Stimulated activated CD8-positive, alpha-beta memory T cell treated with anti-CD3 and anti-CD28 coated beads, Interleukin-15, amount 100 ng/mL, for 24 hours (primary cell): ENCODE results near the gene AFF3.
"Not testable (repeated sequence)": the region's sequence is repeated elsewhere in the genome, so short reads cannot be mapped to it uniquely, and the experiment has no call there.

Experiments used
- DNase-seq: peaks from one replicate; pipeline ENCODE4 v3.0.0-alpha.2; 2020; ENCODE audit warnings: low read depth

The AFF3 gene

DNA sequence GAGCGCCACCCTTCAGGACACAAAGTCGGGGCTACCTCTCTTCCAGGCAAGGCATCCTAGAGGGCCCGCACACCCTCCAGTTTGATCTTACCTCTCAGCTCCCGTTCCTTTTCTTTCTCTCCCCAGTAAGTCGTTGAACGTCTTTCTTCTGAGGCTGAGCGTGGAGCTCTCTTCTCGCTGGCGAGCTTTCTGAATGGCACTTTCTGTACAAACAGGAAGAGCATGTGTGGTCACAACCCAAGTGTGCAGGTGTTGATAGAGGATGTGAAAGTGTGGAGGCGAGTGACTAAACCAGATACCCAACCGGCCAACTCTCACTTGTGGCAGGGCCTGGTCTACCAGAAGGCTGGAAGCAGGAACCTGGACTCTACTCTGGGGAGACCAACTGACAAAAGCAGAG is at the start of gene AFF3:
Gene AFF3 (minus strand): TSS at position 198 of the 400 bp plus-strand sequence. CDS start 38,136 bp downstream, outside the sequence.
- no peak for DNase-seq

DNA sequence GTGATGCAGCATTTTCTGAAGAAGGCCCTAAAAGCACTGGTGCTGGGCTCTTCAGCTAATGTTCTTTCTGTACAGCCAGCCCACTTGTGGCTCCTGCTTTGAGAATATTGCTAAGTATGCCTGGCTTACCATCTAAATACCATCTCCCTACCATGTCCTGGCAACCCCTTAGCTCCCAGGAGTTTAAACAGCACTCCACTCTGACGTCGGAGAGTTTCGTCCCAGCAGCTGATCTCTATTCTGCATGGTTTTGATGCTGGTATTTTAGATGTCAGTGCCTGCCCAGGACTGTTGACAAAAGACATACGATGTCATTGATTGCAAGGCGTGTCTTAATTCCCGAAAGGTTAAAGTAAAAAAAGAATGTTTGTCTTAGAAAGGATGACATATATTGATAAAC is 47.0 kb upstream of the AFF3 start:
- DNase-seq = no peak

DNA sequence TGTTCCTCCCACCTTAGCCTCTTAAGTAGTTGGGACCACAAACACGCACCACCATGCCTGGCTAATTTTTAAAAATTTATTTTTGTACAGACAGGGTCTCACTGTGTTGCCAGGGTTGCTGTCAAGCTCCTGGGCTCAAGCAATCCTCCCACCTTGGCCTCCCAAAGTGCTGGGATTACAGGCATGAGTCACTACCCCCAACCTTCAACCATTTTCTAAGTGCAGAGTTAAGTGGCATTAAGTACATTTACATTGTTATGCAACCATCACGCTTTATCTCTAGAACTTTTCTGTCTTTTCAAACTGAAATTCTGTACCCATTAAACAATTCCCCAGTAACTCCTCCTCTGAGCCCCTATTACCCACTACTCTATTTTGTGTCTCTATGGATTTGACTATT is 45.9 kb upstream of the AFF3 start:
- no peak for DNase-seq

DNA sequence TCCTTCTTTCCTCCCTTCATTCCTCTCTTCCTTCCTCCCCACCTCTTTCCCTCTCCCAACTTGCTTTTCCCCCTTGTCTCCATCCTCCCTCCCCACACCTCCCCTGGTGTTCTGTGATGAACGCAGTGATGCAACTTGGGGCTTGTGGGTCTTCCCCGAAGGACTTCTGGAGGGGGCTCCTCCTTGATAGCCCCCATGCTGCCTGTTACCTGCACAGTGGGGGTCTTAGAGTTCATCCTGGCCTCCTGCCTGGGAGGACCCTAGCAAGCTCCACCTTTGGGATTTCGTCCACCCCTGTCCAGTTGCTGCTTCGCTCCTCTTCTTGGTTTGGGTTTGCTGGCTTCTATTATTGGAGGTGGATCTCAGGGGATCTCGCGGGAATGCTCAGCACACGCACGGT is 43.7 kb upstream of the AFF3 start:
- DNase-seq = no peak

GRCh38 chr2:100185516-100185915 is 43.1 kb upstream of the AFF3 start:
- DNase-seq = no peak

GRCh38 chr2:100185105-100185504 is 42.7 kb upstream of the AFF3 start:
- DNase-seq = no peak

DNA sequence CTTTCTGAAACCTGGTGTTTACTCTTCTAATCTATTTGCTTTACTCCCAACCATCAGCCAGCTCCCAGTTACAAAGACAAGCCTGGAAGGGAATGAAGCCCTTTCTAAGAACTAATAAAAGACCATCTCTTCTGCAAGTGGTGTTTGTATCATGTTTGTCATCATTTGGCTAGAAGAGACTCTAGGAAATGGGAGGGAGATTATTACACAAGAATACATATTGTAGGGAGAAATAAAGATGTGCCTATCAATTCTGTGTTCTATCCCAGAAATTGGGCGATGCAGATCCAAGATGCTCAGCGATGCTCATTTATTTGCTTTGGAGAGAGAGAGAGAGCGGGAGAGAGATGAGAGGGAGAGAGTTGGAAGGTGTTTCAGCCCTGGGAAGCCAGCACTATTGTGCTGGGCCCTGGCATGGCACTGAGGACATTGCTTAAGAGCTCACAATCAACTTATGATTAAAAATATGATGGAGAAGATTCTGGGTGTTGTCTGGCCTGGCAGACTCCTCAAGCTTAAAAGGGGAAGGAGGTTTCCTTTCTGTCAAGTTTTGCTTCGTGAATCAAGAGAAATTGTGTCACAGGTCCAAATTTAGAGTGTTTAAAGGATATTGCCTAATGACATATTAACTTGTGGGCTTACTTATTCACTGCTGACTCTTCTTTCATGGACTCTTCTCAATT is 41.8 kb upstream of the AFF3 start:
- DNase-seq = no peak

DNA sequence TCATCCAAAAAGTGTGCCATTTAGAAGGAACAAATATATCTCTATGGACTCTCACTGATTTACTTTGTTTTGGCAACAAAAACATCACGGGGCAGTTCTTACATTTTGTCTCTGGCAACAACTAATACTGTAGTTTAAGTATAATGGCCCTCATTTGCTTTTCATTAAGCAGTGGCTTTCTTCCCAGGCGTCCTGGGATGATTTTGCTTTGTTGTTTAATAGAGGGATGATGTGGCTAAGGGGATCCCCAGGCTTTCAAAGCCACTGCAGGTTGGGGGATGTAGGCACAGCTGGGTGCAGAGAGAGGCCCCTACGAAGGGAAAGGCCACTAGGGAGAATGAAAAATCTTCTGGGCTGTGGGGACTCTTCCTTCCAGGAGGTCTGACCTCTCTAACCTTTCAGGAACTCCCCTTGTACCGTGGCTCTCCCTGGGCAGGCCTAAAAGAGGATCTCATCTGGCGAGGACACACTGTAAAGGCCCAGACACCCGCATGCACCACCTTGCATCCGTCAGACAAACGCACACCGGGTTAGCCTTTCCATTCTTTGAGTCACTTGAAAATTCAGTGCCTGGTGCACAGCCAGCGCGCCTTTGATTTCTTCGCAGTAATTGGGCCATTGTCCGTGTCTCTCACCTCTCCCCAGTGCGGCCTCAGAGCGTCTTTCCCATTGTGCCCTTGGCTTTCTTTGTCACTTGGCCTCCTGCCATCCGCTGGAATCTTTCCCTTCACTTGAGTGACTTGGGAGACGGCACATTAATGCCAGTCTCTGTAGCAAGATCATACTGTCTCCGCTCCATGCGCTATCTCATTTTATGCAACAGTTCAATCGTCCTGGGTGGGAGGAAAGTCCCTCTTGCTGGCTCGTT is 40.3 kb upstream of the AFF3 start:
- DNase-seq = no peak

DNA sequence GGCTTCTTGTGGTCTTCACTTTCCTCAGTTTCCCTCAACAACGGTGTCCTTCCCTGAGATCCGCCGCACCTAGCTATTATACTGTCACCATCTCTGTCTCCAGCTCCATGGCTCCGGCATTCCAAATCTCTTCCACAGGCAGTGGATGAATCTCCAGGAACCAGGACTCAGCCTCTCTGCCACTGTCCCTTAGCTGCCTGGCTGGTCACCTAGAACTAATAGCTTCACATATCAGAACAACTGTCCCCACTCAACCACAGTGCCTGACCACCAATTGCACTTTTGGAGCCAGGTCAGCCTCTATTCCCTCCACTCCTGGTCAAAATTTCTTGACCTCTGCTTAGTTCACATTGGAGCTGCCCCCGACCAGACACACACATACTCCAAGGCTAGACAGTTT is 38.1 kb upstream of the AFF3 start:
- DNase-seq = no peak

GRCh38 chr2:100179806-100180205 is 37.4 kb upstream of the AFF3 start:
- DNase-seq = no peak

- DNase-seq = no peak
These were observed 36.5 kb upstream of the AFF3 start for GRCh38 chr2:100178864-100179263.

DNA sequence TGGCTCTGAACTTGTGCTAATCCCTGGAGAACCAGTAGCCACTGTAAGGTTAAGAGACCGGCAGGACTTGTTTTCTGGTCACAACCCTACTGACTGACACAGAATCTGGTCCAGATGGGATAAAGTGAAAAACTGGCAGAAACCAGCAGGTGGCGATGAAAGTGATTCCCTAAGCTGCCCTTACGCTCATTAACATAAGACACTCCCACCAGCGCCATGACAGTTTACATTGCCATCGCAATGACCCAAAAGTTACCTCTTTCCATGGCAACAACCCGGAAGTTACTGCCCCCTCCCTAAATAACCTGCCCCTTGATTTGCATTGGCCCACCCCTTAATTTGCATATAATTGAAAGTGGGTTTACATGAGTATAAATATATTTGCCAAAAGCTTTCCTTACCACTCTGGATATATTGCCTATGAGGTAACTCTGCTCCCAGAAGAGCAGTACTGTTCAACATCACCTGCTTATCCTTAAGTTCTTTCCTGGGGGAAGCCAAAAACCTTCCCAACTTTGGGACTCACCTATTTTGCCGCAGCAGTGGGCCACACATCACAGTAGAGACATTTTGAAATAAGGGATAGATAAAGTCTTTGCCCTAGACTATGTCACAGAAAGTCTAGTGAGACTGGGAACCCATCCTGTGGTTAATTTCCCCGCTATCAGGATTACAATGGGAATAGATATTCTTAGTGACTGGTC is 35.8 kb upstream of the AFF3 start:
- DNase-seq = no peak

GRCh38 chr2:100176925-100177324 is 34.5 kb upstream of the AFF3 start:
- DNase-seq = no peak

DNA sequence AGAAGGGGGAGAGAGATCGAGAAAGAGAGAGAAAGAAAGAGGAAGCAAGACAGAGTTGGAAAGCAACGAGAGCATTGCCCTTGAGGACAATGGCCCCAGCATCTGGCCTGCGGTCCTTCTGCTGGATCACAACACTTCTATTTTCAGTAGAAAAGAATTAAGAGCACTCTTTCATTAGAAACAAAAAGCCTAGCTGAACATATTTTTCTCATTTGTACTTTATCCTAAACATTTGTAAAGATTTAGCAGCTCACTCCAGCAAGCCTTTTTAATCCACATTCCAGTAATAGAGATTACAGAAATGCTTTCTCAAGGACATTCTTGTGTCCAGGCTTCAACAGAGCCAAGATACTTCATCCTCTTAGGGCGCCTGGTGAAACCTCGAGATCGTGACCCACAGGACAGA is 31.6 kb upstream of the AFF3 start:
- DNase-seq = no peak

GRCh38 chr2:100166701-100167100 is 24.3 kb upstream of the AFF3 start:
- no peak for DNase-seq

DNA sequence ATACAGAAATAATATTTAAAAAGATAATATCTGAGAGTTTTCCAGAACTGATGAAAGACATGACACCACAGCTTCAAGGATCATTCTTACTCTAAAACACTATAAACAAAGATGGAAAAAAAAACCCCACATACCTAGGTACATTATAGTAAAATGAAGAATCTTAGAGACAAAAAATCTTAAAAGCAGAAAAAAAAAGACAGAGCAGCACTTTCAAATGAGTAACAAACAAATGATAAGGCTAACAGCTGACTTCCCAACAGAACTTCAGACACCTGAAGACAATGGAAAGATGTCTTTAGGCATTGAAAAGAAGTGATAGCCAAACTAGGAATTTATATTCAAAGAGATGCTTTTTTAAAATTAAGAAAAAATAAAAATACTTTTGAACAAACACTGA is 21.2 kb upstream of the AFF3 start:
- no peak for DNase-seq

DNA sequence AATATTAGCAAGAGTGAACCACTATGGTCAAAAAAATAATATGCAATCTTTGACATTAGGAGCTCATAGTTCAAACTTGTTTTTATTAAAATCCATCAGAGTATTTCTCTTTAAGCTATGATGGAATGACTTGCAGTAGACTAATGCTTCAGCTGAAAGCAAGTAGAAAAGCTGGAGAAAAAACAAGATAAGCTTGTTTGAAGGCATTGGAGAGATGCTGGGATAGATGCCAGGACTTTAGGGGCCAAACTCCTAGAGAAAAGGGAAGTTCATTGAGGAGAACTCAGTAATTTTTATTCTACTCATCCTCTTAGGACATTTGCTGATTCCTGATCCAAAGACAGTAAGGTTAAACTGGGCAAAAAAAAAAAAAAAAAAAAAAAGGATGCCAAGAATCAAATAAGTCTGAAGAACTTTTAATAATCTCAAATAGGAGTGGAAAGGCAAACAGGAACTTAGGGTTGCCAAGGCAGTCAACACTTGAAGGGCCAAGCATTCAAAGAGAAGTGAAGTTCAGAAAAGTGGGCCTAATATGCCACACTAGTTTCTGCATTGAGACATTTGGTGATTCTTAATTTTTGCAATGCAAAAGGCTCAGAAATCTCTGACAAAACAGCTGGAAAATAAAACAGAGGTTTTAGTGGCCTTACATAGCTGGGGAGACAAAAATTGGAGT is 19.7 kb upstream of the AFF3 start:
- DNase-seq = no peak

- DNase-seq = no peak
These were observed 18.0 kb upstream of the AFF3 start for GRCh38 chr2:100160396-100160795.

DNA sequence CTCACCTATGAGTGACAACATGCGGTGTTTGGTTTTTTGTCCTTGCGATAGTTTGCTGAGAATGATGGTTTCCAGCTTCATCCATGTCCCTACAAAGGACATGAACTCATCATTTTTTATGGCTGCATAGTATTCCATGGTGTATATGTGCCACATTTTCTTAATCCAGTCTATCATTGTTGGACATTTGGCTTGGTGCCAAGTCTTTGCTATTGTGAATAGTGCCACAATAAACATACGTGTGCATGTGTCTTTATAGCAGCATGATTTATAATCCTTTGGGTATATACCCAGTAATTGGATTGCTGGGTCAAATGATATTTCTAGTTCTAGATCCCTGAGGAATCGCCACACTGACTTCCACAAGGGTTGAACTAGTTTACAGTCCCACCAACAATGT is 9.4 kb upstream of the AFF3 start:
- DNase-seq = not testable (repeated sequence)

DNA sequence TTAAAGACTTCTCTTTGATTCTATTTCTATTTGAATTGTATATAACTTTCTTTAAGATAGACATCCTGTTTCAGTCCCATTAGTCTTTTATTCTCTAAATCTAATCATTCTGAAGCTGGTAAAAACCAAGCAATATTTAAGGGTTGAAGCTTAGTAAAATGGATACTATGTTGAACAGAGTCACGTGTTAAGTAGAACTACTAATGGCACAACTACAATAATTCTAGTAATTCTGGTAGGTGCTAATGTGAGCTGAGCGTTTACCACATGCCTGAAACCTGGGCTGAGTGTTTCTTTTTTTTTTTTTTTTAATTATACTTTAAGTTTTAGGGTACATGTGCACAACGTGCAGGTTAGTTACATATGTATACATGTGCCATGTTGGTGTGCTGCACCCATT is 8.9 kb upstream of the AFF3 start:
- no peak for DNase-seq

DNA sequence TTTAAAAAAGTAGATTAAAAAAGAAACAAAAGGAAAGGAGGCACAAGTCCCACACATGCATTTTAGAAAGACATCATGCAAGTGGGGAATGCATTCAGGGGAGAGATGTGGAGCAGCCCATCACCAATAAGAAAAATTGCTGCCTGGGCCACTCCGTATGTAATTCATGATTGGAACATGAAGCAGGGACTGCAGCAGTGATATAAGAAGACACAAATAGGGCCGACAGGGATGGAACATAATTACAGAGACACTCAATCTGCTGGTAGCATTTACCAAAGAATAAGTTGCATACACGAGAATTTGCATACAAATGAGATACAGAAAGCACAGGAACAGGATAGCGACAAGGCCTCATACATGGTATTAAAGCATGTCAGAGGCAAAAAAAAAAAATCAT is 6.5 kb upstream of the AFF3 start:
- DNase-seq = no peak

DNA sequence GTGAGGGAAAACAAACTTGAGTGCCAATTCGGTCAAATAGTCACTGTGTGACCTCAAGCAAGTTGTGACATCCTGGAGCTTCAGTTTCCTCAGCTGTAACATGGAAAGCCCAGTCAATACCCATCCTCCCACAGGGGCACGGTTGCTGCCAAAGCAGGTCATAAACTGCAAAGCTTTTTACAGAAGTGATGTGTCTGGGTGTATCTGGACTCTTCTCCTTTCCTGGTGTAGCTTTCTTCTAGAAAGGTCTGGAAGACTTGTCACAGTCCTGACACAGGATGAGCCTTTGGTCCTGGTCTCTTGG is 4.2 kb upstream of the AFF3 start:
- DNase-seq = no peak
